ENCODE results near the gene HCRTR2.
"Not testable (repeated sequence)": the region's sequence is repeated elsewhere in the genome, so short reads cannot be mapped to it uniquely, and the experiment has no call there.

HCRTR2 gene

DNA sequence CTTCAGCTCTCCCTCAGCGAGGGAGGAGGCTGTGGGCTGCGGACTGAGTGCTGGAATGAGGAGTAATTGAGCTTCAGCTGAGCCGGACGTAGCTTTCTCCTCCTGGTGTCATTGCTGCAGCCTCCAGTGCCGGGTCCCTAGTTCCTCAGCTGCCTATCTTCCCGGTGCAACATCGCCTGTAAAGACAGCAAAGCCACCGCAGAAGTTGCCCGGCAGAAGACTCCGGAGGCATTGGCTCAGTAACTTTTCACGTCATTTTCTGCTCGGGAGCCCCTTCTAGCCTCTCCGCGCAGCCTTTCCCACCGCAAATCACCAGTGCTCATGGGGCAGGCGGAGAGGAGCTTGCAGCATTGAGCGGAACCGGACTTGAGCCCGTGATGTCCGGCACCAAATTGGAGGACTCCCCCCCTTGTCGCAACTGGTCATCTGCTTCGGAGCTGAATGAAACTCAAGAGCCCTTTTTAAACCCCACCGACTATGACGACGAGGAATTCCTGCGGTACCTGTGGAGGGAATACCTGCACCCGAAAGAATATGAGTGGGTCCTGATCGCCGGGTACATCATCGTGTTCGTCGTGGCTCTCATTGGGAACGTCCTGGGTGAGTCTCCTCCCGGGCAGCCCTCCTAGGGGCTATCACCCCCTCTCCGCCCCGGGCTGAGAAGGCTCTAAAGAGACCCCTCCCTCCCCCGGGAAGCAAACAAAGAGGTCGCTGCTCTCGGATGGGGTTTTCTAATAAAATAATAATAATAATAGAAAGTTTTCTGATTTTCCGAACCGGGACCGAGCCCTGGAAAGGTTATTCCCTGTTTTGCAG lies at the start of gene HCRTR2:
TSS of gene HCRTR2 (plus strand) at position 305 of the 816 bp plus-strand sequence. CDS start at position 378, 73 bp downstream.
- DNase-seq = no peak

DNA sequence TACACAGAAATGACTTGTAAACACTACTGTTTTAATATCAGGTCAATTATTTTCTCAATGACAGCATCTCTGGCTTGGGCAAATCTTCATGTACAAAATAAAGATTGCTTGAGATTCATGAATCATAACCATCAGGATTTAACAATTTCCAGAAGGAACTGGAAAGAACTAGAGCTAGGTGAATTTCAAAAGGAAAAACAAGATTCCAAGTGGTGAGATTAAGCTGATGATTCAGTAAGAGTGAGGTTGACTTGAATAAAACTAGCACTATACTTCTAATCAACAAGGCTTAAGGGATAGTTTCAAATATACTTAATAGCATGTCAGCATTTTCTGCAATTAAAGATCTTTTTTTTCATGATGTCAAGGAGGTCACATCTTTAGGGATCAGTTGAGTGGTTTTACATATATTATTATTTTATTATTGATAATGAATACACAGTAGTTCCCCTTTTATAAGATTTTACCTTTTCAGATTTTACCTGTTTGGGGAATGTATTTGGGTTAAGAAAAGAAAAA lies 43.5 kb upstream of the HCRTR2 start:
- DNase-seq = no peak

DNA sequence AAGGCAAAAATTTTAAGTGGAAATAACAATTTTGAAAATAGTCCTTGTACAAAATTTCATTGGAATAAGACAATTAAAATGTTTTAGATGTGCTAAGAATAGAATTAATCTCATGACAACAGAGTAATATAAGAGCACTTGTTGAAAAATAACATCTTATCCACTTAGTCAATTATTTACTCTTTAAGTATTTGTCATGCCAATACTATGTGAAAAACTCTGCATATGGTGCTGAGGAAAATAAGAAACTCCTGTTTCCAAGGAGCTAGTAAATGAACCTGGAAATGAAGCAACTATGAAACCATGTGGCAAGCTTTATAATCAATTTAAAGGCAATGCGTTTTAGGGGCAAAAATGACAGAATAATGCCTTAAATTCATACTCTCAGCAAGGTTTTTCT lies 42.7 kb upstream of the HCRTR2 start:
- DNase-seq = no peak

DNA sequence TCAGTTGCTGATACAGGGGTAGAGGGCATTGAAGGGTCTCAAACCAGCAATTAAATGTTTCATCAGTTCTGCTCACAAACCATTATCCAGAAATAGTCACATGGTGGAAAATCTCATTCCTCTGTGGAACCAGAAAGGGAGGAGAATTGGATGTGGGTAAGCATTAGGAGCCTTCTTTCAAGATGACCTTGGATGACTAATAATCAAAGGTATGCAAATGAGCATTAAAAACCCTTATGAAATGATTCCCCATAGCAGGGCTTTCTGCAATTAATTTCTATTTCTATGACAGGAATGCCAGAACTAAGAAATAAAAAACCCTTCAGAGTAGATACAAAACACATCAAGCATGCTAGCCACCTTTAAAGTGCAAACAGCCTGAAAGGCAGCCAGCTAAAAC lies 37.4 kb upstream of the HCRTR2 start:
- no peak for DNase-seq

DNA sequence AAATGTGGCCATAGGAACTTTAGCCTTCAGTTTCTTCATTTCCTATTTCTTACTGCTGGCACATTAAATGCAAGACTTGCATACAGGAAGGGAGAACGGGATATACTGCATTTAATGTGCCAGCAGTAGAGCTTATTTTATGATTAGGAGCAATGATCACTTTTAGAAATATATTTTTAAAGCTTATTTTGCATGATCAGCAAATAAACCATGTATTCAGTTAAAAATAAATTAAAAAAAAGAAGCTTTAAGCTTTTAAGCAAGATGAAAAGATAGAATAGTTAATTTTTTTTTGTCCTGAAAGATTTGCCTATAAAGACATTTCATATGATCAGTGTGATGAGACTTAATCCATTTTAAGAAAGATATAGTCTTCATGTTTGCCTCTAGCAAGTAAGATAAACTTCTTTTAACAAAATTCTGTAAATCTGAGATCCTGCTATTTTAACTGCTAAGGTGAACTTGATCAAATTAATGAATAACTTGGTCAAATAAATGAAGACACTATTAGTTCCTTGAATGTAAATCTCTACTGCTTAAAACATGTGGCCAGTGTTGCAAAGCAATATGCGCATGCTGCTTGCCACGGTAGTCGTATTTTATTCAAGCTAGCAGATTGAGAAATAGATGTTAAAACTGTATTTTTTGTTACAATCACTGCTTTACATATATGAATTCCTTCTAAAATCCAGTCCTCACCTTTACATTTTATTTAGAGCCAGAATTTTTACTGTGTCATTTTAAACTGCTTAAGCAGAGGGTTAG lies 36.2 kb upstream of the HCRTR2 start:
- DNase-seq = no peak

DNA sequence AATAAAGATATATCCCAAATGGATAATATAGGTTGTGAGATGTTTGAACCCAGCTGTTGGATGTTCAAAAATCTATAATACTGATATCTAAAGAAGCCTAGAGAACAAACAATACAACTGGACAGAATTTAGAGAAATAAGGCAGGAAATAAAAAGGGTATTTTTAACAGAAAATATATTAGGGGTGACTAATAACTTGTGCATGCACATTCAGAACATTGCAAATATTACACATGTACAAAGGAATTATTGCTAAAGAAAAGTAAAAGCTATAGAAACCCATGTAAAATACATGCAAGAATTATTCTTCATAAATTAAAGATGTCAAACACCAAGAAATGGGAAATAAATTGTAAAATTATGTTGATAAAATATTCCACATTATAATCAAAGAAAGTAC lies 32.7 kb upstream of the HCRTR2 start:
- no peak for DNase-seq

DNA sequence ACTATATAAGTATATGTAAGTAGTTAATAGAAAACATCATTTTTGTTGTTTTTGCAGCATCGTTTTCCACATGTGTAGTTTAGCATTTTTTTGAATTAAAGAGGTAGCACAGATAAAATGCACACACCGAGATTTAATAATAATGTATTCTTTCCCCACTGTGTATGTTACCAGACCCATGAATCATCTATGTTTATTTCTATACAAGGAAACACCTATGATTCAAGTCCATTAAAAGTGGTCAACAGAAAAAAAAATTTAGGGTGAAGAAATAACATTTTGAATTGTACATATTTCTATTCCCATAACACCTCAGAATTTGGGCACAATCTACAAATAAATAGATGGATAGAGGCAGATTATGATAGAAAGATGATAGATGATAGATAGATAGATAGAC lies 31.7 kb upstream of the HCRTR2 start:
- no peak for DNase-seq

DNA sequence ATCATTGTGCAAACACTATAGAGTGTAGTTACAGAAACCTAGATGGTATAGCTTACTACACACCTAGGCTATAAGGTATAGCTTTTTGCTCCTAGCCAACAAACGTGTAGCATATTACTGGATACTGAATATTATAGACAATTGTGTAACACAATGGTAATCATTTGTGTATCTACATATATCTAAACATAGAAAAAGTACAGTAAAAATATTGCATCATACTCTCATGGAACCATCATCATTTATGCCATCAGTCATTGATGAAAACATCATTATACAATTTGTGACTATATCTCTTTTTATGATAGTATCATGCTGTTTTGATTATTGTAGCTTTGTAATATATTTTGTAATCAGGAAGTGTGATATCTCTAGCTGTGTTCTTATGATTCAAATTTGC lies 21.0 kb upstream of the HCRTR2 start:
- DNase-seq = no peak

DNA sequence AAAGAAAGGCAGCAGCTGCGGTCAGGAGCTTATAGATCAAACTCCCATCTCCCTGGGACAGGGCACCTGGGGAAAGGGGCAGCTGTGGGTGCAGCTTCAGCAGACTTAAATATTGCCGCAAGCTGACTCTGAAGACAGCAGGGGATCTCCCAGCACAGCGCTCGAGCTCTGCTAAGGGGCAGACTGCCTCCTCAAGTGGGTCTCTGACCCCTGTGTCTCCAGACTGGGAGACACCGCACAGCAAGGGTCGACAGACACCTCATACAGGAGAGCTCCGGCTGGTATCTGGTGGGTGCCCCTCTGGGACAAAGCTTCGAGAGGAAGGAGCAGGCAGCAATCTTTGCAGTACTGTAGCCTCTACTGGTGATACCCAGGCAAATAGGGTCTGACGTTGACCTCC lies 15.5 kb upstream of the HCRTR2 start:
- not testable (repeated sequence) for DNase-seq

DNA sequence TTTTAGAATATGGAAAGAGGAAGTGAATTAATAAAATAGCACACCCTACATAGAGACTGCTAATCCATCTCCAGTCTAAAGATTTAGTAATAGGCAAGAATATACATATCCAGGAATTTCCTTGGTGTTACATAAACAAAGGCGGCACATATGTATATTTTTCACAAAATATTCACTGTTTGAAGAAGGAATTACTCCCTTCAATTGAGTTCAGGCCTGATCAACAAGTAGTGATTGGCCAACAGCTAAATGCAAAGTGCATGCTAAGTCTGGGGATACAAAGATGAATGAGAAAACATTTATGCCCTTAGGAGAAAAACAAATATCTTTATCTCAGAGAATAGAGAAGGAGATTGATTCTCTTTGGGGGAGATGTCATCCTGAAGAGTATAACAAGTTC lies 6.5 kb upstream of the HCRTR2 start:
- no peak for DNase-seq

DNA sequence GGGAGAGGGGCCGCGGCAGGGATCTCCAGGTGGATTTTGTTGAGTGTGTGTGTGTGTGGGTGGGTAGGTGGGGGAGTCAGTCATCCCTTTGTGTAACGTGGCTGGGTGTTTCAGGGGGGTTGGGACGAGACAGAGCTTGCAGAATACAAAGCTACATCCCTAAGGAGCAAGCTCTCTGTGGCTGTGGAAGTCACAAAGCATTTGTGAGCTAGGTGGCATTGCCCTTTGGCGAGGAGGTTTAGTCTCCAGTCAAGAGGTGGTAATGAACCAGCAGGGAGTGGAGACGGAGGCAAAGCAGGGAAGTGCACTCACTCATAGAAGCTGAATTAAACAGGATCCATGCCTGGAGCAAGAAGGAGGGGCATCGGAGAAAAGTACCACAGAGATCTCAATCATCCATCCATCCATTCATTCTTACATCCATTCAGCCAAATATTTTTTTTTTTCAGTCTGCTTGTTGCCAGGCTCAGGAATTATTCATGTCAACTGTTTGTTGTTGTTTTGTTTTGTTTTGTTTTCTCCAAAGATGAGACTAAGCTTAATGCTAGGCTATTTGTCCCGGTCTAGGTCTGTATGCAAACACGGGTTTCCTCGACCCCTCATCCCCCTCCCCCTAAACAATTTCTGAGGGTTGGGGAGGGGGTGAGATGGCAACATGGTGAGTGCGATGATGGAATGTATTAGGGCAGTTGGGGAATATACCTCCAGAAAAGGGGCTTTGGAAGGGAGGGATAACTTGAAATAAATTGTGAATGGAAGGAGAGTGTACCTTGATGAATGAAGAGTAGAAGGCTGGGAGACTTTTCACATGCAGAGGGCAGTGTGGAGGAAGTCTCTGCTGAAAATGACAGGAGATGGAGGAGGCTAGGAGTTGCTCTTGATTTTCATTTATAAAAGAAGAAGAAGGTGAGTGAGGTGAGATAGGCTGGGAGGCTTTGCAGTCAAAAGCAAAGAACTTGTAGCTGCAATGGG lies 1.0 kb downstream of the HCRTR2 start:
- DNase-seq = no peak

DNA sequence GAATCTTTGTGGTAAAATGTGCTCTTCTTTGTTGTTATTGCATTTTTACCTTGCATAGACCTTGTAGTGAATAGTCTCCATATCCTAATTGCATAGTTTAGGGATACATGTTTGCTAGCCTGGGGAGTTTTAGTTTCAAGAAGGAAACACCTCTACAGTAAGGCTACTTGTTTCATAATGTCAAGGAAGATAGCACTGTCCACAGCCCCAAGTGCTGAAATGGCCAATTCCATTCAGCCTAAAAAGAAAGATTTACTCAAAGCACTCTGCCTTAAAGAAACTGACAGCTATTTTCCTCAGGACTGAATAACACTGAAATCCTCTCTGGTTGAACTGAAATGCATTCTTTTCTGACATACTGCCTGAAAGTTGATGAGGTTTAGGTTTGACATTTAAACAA lies 2.6 kb downstream of the HCRTR2 start:
- DNase-seq = no peak

DNA sequence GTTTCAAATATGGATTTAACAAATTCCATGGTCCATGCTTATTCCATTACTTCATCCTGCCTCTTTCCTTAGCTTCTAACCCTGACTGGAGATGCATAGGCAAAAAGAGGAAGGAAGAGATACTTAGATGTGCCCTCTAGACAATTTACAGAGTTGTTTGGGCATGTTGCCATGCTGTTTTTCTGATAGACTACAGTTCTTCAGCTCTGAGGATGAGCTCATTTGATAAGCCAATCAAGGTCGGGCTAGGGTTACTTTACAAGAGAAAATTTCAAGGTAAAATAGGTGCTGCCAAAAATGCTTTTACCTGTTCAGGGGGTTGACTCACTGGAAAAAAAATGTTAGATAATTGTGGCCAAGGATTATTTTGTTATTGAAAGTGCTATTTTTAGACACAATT lies 5.9 kb downstream of the HCRTR2 start:
- no peak for DNase-seq

DNA sequence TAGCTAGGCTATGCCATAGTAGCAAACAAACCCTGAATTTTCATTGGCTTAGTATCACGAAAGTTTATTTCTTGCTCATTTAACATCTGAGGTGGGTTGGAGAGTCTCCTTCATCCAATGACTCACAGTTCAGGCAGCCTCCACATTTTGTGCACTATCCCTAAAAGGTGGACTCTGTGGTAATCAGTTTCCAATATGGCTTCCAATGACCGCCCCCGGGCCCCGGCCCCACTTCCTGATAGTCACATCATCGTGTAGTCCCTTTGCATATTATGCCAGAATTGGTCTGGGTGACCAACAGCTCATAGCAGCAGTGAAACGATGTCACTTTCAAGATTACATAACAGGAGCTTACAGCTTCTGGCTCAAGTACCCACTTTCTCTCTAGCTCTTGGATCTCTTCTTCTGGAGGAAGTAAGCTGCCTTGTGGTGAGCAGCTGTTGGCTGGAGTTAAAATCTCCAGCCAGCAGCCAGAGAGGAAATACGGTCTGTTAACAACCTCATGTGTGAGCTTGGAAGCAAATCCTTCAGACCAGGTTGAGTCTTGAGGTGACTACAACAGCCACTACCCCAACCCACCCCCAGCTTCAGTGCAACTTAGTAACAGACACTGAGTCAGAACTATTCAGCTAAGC lies 7.8 kb downstream of the HCRTR2 start:
- DNase-seq = no peak

DNA sequence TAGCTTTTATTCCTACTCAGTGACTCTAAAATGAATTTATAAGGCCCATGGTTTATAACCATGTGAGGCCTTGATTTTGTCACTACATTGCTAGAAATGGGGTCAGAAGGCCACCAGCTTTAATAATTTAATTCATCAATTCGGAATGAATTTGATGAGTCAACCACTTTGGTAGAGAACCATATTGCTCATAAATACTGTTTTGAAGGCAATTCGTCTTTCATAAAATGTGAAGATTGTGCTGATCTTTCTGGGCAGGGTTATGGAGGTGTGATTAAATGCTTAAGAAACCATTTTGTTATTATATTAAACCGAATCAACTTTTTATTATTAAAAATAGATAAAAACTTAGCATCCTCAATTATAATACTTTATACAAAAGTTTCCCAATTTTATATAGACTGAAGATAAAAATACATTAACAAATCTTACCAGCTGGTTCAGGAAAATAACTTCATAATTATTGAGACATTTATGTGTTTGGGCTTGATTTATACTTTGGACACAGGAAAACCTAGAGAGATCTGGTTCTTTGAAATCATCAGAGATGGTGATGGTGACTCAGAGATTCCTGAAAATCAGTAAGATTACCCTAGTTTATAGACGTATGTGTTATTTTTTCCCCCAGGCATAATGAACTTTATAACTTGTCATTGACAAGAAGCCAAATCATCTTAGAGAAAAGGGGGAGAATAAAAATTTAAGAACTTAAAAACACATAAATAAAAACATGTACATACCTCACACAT lies 10.6 kb downstream of the HCRTR2 start:
- DNase-seq = no peak

DNA sequence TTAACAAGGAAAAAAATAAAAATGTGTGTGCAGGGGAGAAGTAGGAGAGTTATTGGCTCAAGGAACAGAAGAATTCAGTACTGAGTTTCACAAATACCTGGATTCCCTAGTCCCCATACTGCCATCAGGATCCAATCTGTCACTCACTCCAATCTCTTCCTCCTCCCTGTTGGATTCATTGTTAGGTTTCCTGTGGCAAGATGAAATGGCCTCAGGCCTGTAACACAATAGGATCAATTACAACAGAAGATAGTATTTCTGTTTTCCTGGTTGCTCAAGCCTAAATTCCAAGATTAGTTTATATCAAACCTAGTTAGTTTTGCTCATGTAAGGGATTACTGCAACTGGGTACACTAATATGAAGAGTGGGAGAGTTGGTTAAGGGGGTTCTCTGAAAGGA lies 24.4 kb downstream of the HCRTR2 start:
- DNase-seq = no peak

DNA sequence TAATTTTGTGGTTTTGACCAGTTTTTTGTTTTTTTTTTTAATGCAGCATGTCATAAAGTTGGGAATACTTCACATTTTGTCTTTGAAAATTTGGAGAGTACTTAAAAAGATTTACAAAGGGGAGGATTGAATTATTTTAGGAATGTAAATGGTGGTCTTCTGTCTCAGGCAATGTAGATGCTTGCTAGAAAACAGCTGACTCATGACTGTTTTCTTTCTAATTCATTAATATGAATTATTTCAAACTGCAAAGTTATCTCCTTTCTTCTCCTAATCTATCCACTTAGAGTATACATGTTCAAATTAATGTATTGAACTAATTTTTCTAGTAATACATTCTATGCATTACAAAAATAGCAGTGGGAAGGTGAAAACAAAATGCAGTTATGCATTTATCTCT lies 24.9 kb downstream of the HCRTR2 start:
- no peak for DNase-seq

DNA sequence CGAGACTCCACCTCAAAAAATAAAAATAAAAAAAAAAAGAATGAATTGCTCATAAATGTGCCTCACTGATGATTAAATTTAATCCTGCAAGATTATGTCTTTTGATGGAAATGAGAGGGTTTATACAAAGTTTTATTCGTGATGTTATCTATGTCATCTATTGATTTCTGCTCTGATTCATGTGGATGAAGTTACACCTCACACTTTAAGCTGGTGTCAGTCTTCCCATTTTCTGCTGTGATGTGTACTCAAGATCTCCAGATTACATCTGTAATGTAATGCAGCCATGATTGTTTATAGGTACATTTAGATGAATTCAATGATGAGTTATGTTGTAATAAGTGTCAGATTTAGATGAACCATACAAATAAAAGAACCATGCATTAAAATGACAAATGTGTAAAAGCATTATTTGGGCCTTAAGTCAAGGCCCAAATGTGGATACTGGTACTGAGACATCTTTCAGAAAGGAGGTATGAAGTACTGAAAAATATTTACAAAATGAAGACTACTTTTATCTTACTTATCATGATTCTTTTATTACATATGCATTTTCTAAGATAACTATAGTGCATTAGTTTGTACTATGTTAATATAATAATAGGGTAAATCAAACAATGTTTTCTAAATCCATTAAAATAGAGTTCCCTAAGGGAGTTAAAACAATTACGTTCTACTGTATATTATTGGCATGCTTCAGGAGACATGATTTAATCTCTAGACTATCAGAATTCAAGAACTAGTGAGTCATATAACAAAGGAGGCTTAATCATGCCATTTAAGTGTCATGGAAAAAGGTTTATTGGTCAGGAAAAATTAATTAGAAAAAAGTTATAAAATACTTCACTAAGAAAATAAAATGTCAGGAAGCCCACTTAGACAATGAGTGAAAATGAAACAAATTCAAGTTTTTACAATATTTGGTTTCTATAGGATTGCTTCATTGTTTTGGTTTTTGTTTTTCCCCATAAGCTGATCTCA lies 34.5 kb downstream of the HCRTR2 start:
- no peak for DNase-seq

DNA sequence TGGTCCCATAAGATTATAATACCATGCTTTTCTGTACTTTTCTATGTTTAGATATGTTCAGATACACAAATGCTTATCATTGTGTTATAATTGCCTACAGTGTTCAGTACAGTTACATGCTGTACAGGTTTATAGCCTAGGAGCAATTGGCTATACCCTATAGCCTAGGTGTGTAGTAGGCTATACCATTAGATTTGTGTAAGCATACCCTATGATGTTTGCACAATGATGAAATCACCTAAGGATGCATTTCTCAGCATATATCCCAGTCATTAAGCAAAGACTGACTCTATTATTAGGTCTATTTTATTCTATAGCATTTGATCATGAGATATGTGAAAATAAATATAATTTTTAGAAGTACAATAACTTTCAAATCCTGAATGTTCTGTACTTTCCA lies 36.6 kb downstream of the HCRTR2 start:
- DNase-seq = no peak

DNA sequence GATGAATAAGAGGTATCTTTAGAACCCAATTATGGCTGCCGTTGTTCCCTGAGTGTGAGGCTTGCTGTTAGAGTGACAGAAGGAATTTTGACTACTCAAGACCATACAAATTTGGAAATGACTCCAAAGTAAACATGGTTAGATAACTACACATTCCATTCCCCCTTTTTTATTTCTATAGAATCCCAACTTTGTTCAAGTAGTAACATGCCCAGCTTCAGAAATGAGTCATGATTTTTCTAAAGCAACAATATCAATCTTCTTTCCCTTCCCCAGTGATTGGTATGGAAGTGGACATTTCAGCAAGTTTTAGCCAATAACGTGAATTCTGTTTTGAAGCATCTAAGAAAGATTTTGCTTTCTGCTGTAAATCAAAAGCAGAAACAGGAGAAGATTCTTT lies 37.8 kb downstream of the HCRTR2 start:
- DNase-seq = no peak

All from left hindlimb (tissue), 1 donor.